H9 (cell line): ENCODE data around the gene AP3S2. TPM values are rescaled to one million over a fixed set of nuclear protein-coding genes. Genes with fewer than 3 reads are reported as not detected.
"Not testable (repeated sequence)": the region's sequence is repeated elsewhere in the genome, so short reads cannot be mapped to it uniquely, and the experiment has no call there.

Source experiments
- DNase-seq: peaks from one replicate; pipeline ENCODE4 v3.0.0-alpha.2; 2017
- H2AFZ ChIP-seq: one replicate; pipeline ENCODE4 v1.6.1; 2013; ENCODE audit warnings: mild to moderate bottlenecking, low read length, control low read depth, moderate library complexity
- H2AK5ac ChIP-seq: 2 replicates; pipeline ENCODE4 v1.6.1; 2013; ENCODE audit warnings: low read length, control low read depth, mixed read lengths; ENCODE audit not compliant: insufficient read length
- H2BK120ac ChIP-seq: one replicate; pipeline ENCODE4 v1.6.1; 2013; ENCODE audit warnings: low read depth, mild to moderate bottlenecking, low read length, control low read depth, inconsistent platforms; ENCODE audit not compliant: poor library complexity, severe bottlenecking
- H2BK12ac ChIP-seq: 2 replicates; pipeline ENCODE4 v1.6.1; 2013; ENCODE audit warnings: low read length, control low read depth, mixed read lengths, low read depth; ENCODE audit not compliant: insufficient read length
- H2BK15ac ChIP-seq: 2 replicates; pipeline ENCODE4 v1.6.1; 2013; ENCODE audit warnings: low read depth, low read length, control low read depth
- H2BK20ac ChIP-seq: one replicate; pipeline ENCODE4 v1.6.1; 2013; ENCODE audit warnings: low read depth, mild to moderate bottlenecking, low read length, control low read depth, inconsistent platforms; ENCODE audit not compliant: poor library complexity, severe bottlenecking
- H2BK5ac ChIP-seq: 2 replicates; pipeline ENCODE4 v1.6.1; 2013; ENCODE audit warnings: low read length, control low read depth, mixed read lengths; ENCODE audit not compliant: insufficient read length
- H3K14ac ChIP-seq: 2 replicates; pipeline ENCODE4 v1.6.1; 2013; ENCODE audit warnings: low read length, control low read depth; ENCODE audit not compliant: insufficient read depth
- H3K18ac ChIP-seq: 2 replicates; pipeline ENCODE4 v1.6.1; 2013; ENCODE audit warnings: low read depth, mild to moderate bottlenecking, mixed read lengths, low read length, control low read depth; ENCODE audit not compliant: insufficient read length
- H3K23ac ChIP-seq: 2 replicates; pipeline ENCODE4 v1.6.1; 2013; ENCODE audit warnings: low read length, control low read depth, mixed read lengths, low read depth; ENCODE audit not compliant: insufficient read length
- H3K23me2 ChIP-seq: 2 replicates; pipeline ENCODE4 v1.6.1; 2013; ENCODE audit warnings: low read depth, mild to moderate bottlenecking, mixed read lengths, low read length, control low read depth; ENCODE audit not compliant: insufficient read length, poor library complexity, severe bottlenecking
- H3K27ac ChIP-seq: 2 replicates; pipeline ENCODE4 v1.5.1; 2013; ENCODE audit warnings: low read length, control low read depth, mixed read lengths, low read depth; ENCODE audit not compliant: insufficient read length
- H3K27me3 ChIP-seq: 2 replicates; pipeline ENCODE4 v1.6.1; 2013; ENCODE audit warnings: low read length, control low read depth, inconsistent platforms; ENCODE audit not compliant: insufficient read depth
- H3K4ac ChIP-seq: 2 replicates; pipeline ENCODE4 v1.6.1; 2013; ENCODE audit warnings: low read depth, mild to moderate bottlenecking, control low read depth, inconsistent platforms, low read length, moderate library complexity
- H3K4me1 ChIP-seq: 2 replicates; pipeline ENCODE4 v1.6.1; 2013; ENCODE audit warnings: low read length, control low read depth, inconsistent platforms; ENCODE audit not compliant: insufficient read depth
- H3K4me2 ChIP-seq: 2 replicates; pipeline ENCODE4 v1.6.1; 2013; ENCODE audit warnings: low read length, control low read depth, mixed read lengths; ENCODE audit not compliant: insufficient read length, insufficient read depth
- H3K56ac ChIP-seq: 2 replicates; pipeline ENCODE4 v1.6.1; 2013; ENCODE audit warnings: low read depth, mild to moderate bottlenecking, mixed read lengths, low read length, control low read depth; ENCODE audit not compliant: insufficient read length
- H3K79me1 ChIP-seq: 2 replicates; pipeline ENCODE4 v1.6.1; 2013; ENCODE audit warnings: low read depth, mild to moderate bottlenecking, moderate library complexity, low read length, control low read depth, inconsistent platforms; ENCODE audit not compliant: insufficient read depth, poor library complexity, severe bottlenecking
- H3K79me2 ChIP-seq: 2 replicates; pipeline ENCODE4 v1.6.1; 2013; ENCODE audit warnings: low read length, control low read depth, inconsistent platforms; ENCODE audit not compliant: insufficient read depth
- H3K9ac ChIP-seq: 2 replicates; pipeline ENCODE4 v1.6.1; 2013; ENCODE audit warnings: low read length, control low read depth, mixed read lengths; ENCODE audit not compliant: insufficient read length; ENCODE audit errors: extremely low read depth
- H3K9me3 ChIP-seq: one replicate; pipeline ENCODE4 v1.6.1; 2013; ENCODE audit warnings: low read depth, low read length, inconsistent platforms; ENCODE audit not compliant: control insufficient read depth
- H3T11ph ChIP-seq: one replicate; pipeline ENCODE4 v1.6.1; 2013; ENCODE audit warnings: mild to moderate bottlenecking, low read length, control low read depth, inconsistent platforms
- H4K20me1 ChIP-seq: one replicate; pipeline ENCODE4 v1.6.1; 2013; ENCODE audit not compliant: control insufficient read depth, insufficient read length, insufficient read depth
- H4K5ac ChIP-seq: 2 replicates; pipeline ENCODE4 v1.6.1; 2013; ENCODE audit warnings: low read depth, mild to moderate bottlenecking, mixed read lengths, low read length, control low read depth; ENCODE audit not compliant: insufficient read length
- H4K8ac ChIP-seq: replicated peaks from 2 replicates; pipeline ENCODE4 v1.6.1; 2013; ENCODE audit warnings: low read length, control low read depth, mixed read lengths, low read depth; ENCODE audit not compliant: insufficient read length
- H4K91ac ChIP-seq: 2 replicates; pipeline ENCODE4 v1.6.1; 2013; ENCODE audit warnings: low read depth, mild to moderate bottlenecking, moderate library complexity, mixed read lengths, low read length, control low read depth; ENCODE audit not compliant: insufficient read length
- H3K27ac Mint-ChIP-seq, 3 experiments: 2 replicates in 2 of 3; 3 replicates in 1 of 3; pipeline ENCODE4 v1.8.0; 2020 to 2021; ENCODE audit warnings: mixed read lengths in 3 of 3, mild to moderate bottlenecking in 1 of 3, moderate library complexity in 1 of 3
- H3K27me3 Mint-ChIP-seq: 2 replicates; pipeline ENCODE4 v1.8.0; 2021; ENCODE audit warnings: low read depth, mild to moderate bottlenecking, moderate library complexity, mixed read lengths
- H3K36me3 Mint-ChIP-seq, 3 experiments: 2 replicates in 2 of 3; 3 replicates in 1 of 3; pipeline ENCODE4 v1.8.0; 2020 to 2021; ENCODE audit warnings: low read depth in 3 of 3, mixed read lengths in 3 of 3; ENCODE audit not compliant: insufficient read depth in 1 of 3
- H3K4me1 Mint-ChIP-seq, 2 experiments: 2 replicates each; pipeline ENCODE4 v1.8.0; 2020; ENCODE audit warnings: mixed read lengths in 2 of 2
- H3K4me3 Mint-ChIP-seq, 2 experiments: 2 replicates in 1 of 2; 3 replicates in 1 of 2; pipeline ENCODE4 v1.8.0; 2020 to 2021; ENCODE audit warnings: mild to moderate bottlenecking in 2 of 2, mixed read lengths in 2 of 2, moderate library complexity in 1 of 2
- H3K9me3 Mint-ChIP-seq, 2 experiments: 2 replicates in 1 of 2; 3 replicates in 1 of 2; pipeline ENCODE4 v1.8.0; 2020; ENCODE audit warnings: mild to moderate bottlenecking in 2 of 2, mixed read lengths in 2 of 2, moderate library complexity in 1 of 2
- CTCF ChIP-seq: fragments of 200-600 bp; sonication (generic); conservative IDR thresholded peaks from 3 replicates; pipeline ENCODE4 v1.8.0; 2021; ENCODE audit warnings: antibody characterized with exemption, mild to moderate bottlenecking
- WGBS: extraction: QIAGEN DNeasy Blood & Tissue Kit; methylation state at CpG from one replicate; pipeline ENCODE4 v1.1.7; 2013; ENCODE audit warnings: missing lambda C conversion rate, low lambda C conversion rate, mixed read lengths; ENCODE audit not compliant: insufficient read length; ENCODE audit errors: extremely low coverage; 5-methylcytosine and 5-hydroxymethylcytosine counted together
- total RNA-seq: library from RNA; stranded (reverse); gene quantifications from 2 replicates; pipeline ENCODE4 v1.2.1, GENCODE V29; 2021

The AP3S2 gene
- total RNA-seq, 1 experiment from 2014 or later, result 33.9 TPM

- Mint-ChIP-seq H3K27ac (no peak overlapping the region), H3K27me3 (peaks cover 39% of the 10 kb centered on the region), H3K4me1 (peaks cover 21 to 24% of the 10 kb centered on the region in 2 experiments), H3K9me3 (peaks cover 7 to 10% of the 10 kb centered on the region in 2 experiments), H3K4me3 (no peak overlapping the region), H3K36me3 (peaks cover 4 to 8% (median 4%) of the 10 kb centered on the region in 3 experiments; a peak in 5 of 7 replicates)
- no CpG with 5 or more reads among the region's 14 CpGs for WGBS
- Histone ChIP-seq H4K5ac (no peak overlapping the region), H3K23me2 (no peaks in the 10 kb centered on the region), H3K4me2 (no peak overlapping the region), H2BK15ac (no peak overlapping the region), H3K23ac (no peak overlapping the region), H2BK20ac (no peak overlapping the region), H3K56ac (no peak overlapping the region), H4K91ac (no peak overlapping the region), H3K14ac (no peak overlapping the region), H4K8ac (no peak overlapping the region), H3K27me3 (no peaks in the 10 kb centered on the region; the same call in 1 of the 2 replicates), H2BK120ac (no peak overlapping the region), H3K18ac (no peak overlapping the region), H2AFZ (no peak overlapping the region), H3T11ph (no peak overlapping the region), H3K4ac (no peak overlapping the region), H2BK5ac (no peak overlapping the region), H3K4me1 (peaks cover 6% of the 10 kb centered on the region), H3K9me3 (no peaks in the 10 kb centered on the region), H4K20me1 (no peaks in the 10 kb centered on the region), H3K9ac (no peak overlapping the region), H3K79me2 (no peaks in the 10 kb centered on the region), H3K27ac (no peak overlapping the region), H2BK12ac (no peak overlapping the region), H2AK5ac (no peak overlapping the region), H3K79me1 (no peaks in the 10 kb centered on the region)
- peak; percentile 79 for DNase-seq
- no peak for TF ChIP-seq CTCF
Observed at GRCh38 chr15:89783111-89783860, 110.5 kb downstream of the AP3S2 start.

GRCh38 chr15:89782619-89782950 lies 111.2 kb downstream of the AP3S2 start:
- H3K4me3 Mint-ChIP-seq, H3K56ac ChIP-seq: not testable (repeated sequence)

More at GRCh38 chr15:89782619-89782950, 111.2 kb downstream of the AP3S2 start:
- not testable (repeated sequence) for H4K20me1 ChIP-seq, H3T11ph ChIP-seq, H3K14ac ChIP-seq, H3K9me3 Mint-ChIP-seq, H3K23ac ChIP-seq, H3K9ac ChIP-seq, H2BK15ac ChIP-seq, H3K4me1 ChIP-seq, H3K36me3 Mint-ChIP-seq, H3K79me1 ChIP-seq, H3K27ac ChIP-seq, H3K4ac ChIP-seq, H3K18ac ChIP-seq, H3K27me3 ChIP-seq, H3K79me2 ChIP-seq, H2AFZ ChIP-seq, H2AK5ac ChIP-seq, DNase-seq, H4K5ac ChIP-seq, H2BK12ac ChIP-seq, H4K8ac ChIP-seq, H2BK120ac ChIP-seq, H3K9me3 ChIP-seq, H3K27ac Mint-ChIP-seq, H2BK20ac ChIP-seq, H4K91ac ChIP-seq, H3K4me2 ChIP-seq, H3K23me2 ChIP-seq, H2BK5ac ChIP-seq
- peaks cover 46% of the 10 kb centered on the region for H3K27me3 Mint-ChIP-seq
- peaks cover 21 to 24% of the 10 kb centered on the region in 2 experiments for H3K4me1 Mint-ChIP-seq
- WGBS, result no CpG with 5 or more reads among the region's 9 CpGs
